T-cell (primary cell): Measurements from ENCODE around the gene RHBDD2. TPM values are rescaled to one million over a fixed set of nuclear protein-coding genes. Genes with fewer than 3 reads are reported as not detected.
"Not testable (repeated sequence)": the region's sequence is repeated elsewhere in the genome, so short reads cannot be mapped to it uniquely, and the experiment has no call there.

Experiments used
- ATAC-seq, 4 experiments: fragments of 200-7000 bp in 3 of 4; fragments of 150-1000 bp in 1 of 4; cut with Tn5 transposase; replicated peaks in 1 of 4; 1 replicate in 3 of 4; 2 replicates in 1 of 4; pipeline ENCODE4 v1.10.0; 2021; ENCODE audit warnings: moderate library complexity in 3 of 4, mild to moderate bottlenecking in 2 of 4, moderate number of reproducible peaks in 1 of 4
- CTCF ChIA-PET, 2 donors: fragments of 300-600 bp; sonication (Branson Sonifier 250); formaldehyde crosslinking; loops; one replicate each; lab custom pipeline; 2022; ENCODE audit warnings: antibody characterized with exemption in 2 of 2; lab: Charles Lee
- POLR2A ChIA-PET, 2 donors: fragments of 300-600 bp; sonication (Branson Sonifier 250); formaldehyde crosslinking; loops; one replicate each; lab custom pipeline; 2022; ENCODE audit warnings: antibody characterized with exemption in 2 of 2; lab: Charles Lee
- DNase-seq, 35 experiments: peaks; one replicate each; pipeline versions ENCODE4 v3.0.0 to v3.0.0-alpha.2; 2013 to 2023
- H3K27ac ChIP-seq: one replicate; pipeline ENCODE4 v1.5.1; 2013; ENCODE audit warnings: low read length
- H3K27me3 ChIP-seq, 2 experiments: replicated peaks in 1 of 2; 1 replicate in 1 of 2; 2 replicates in 1 of 2; pipeline versions ENCODE4 v1.6.1 to v1.7.0; 2013; ENCODE audit warnings: low read length in 1 of 2, mixed read lengths in 1 of 2; ENCODE audit not compliant: control insufficient read depth in 2 of 2, insufficient read depth in 2 of 2; ENCODE audit errors: extremely low read depth in 1 of 2
- H3K36me3 ChIP-seq, 2 donors: 1 replicate in 1 of 2; 2 replicates in 1 of 2; pipeline versions ENCODE4 v1.6.1 to v1.7.0; 2013; ENCODE audit warnings: low read length in 1 of 2; ENCODE audit not compliant: control insufficient read depth in 2 of 2, insufficient read depth in 1 of 2; ENCODE audit errors: extremely low read depth in 1 of 2
- H3K4me1 ChIP-seq, 2 experiments: 1 replicate in 1 of 2; 2 replicates in 1 of 2; pipeline versions ENCODE4 v1.6.1 to v1.7.0; 2013; ENCODE audit warnings: low read length in 2 of 2, mixed read lengths in 1 of 2; ENCODE audit not compliant: insufficient read depth in 2 of 2, control insufficient read depth in 1 of 2; ENCODE audit errors: extremely low read depth in 1 of 2
- H3K4me3 ChIP-seq, 2 donors: 1 replicate in 1 of 2; 2 replicates in 1 of 2; pipeline versions ENCODE4 v1.5.1 to v1.7.0; 2013; ENCODE audit warnings: mild to moderate bottlenecking in 2 of 2, low read length in 1 of 2, moderate library complexity in 1 of 2; ENCODE audit not compliant: control insufficient read depth in 1 of 2; ENCODE audit errors: extremely low read depth in 1 of 2
- H3K9me3 ChIP-seq: 2 replicates; pipeline ENCODE4 v1.7.0; 2013
- H3K27ac Mint-ChIP-seq, 2 donors: one replicate each; pipeline ENCODE4 v1.8.0; 2020 to 2021; ENCODE audit warnings: mild to moderate bottlenecking in 2 of 2, mixed read lengths in 2 of 2
- H3K27me3 Mint-ChIP-seq, 2 donors: one replicate each; pipeline ENCODE4 v1.8.0; 2021 to 2022; ENCODE audit warnings: mixed read lengths in 2 of 2
- H3K36me3 Mint-ChIP-seq: one replicate; pipeline ENCODE4 v1.8.0; 2021; ENCODE audit warnings: mixed read lengths
- H3K4me1 Mint-ChIP-seq, 3 donors: one replicate each; pipeline ENCODE4 v1.8.0; 2020 to 2022; ENCODE audit warnings: mixed read lengths in 3 of 3, mild to moderate bottlenecking in 1 of 3
- H3K4me3 Mint-ChIP-seq, 3 donors: one replicate each; pipeline ENCODE4 v1.8.0; 2020 to 2022; ENCODE audit warnings: mild to moderate bottlenecking in 3 of 3, mixed read lengths in 3 of 3, moderate library complexity in 3 of 3
- H3K9me3 Mint-ChIP-seq, 3 donors: one replicate each; pipeline ENCODE4 v1.8.0; 2020 to 2022; ENCODE audit warnings: mixed read lengths in 3 of 3
- WGBS: methylation state at CpG from one replicate; pipeline ENCODE4 v1.1.5; 2013; ENCODE audit warnings: missing lambda C conversion rate; ENCODE audit not compliant: insufficient coverage; 5-methylcytosine and 5-hydroxymethylcytosine counted together
- total RNA-seq, 35 experiments: library from RNA in 6 of 35; stranded (reverse) in 6 of 35; fragments of 120-200 nt in 1 of 35; gene quantifications; one replicate each; pipeline versions ENCODE4 v1.2.1 to v1.2.4 and lab custom pipeline; 2013 to 2026

RHBDD2 gene
- total RNA-seq, 5 donors from 2014 or later (not counting 1 experiment from before 2014, with no cell fraction given) = 46.7 to 110 (median 59.4) TPM

DNA sequence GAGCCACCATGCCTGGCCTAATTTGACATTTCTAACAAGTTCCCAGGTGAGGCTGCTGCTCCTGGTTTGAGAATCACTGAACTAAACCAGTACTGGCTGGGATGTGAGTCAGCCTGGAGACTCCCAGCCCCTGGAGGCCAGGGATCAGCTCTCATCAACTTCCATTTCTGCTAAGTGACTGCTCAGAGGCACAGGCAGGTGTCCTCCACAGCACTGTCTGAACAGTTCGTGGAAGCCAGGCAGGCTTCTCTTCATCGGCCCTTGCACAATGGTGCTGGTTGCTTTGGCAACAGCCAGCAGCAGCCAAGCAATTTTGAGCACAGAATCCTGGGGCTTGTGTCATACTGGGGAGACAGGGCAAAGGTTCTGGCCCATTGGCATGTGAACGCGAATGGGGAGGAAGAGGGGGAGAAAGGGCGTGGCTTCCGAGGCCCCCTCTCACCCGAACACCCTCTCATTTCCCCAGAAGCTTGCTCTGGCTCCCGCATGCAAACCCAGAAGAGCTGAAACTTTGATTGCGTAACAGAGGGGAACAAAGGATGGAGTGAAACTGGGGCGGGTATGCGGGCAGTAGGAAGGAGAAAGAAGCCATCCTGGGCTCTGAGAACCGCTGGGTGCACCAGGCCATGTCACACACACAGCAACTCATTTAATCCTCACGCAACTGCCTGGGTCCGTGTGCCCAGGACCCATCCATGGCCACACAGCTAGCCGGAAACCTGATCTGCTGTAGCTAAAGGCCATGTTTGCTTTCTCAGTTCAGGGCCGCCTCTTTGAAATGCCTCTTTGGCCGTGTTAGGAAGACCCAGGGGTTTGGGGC is 27.2 kb downstream of the RHBDD2 start:
- Mint-ChIP-seq H3K36me3 (no peaks in the 10 kb centered on the region), H3K9me3 (no peaks in the 10 kb centered on the region), H3K4me1 (no peaks in the 10 kb centered on the region), H3K4me3 (no peak overlapping the region), H3K27ac (no peak overlapping the region), H3K27me3 (no peaks in the 10 kb centered on the region)
- ChIA-PET POLR2A (interaction anchor here (0.5 to 0.6 kb wide), 2 partner anchors 77 to 912 kb away, joined by 4 to 5 read pairs; no protein-coding TSS in a partner anchor), CTCF (no interaction called here)
- H3K4me3 ChIP-seq = no peak overlapping the region
- no peaks in the 10 kb centered on the region for H3K36me3 ChIP-seq
- peak in 1 of 35 experiments; percentile 25 for DNase-seq
- no peak overlapping the region for H3K27ac ChIP-seq
- no peak for ATAC-seq
- H3K27me3 ChIP-seq = peaks cover 0 to 6% of the 10 kb centered on the region in 2 experiments
- no peaks in the 10 kb centered on the region for H3K9me3 ChIP-seq
- 74% methylated on average over 10 of the region's 17 CpGs for WGBS
- no peaks in the 10 kb centered on the region for H3K4me1 ChIP-seq

DNA sequence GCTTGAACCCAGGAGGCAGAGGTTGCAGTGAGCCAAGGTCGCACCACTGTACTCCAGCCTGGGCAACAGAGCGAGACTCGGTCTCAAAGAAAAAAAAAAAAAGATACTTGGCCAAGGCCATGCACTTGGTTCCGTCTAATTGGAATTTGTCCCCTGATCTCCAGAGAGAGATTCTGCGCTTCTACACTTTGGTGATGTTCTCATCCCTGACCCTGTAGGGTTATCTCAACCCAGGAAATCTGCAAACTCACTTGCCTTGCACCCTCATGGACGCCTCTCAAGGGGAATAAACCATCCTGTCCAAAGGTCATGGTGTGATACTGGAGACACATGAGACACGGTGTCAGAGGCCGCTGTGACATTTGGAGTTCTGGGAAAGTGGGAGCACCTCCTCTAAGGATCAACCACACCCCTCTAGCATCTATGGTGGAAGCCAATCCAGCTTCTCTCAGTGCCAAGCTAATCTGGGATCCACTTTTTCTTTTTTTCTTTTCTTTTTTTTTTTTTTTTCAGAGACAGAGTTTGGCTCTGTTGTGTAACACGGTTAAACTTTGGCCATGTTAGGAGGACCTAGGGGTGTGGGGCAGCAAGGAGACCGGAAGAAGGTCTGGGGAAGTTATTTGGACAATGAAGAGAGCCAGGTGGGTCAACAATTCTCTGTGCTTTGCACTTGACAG is 28.3 kb downstream of the RHBDD2 start:
- 100% methylated on average over 5 of the region's 10 CpGs for WGBS
- H3K27me3 ChIP-seq = peaks cover 0 to 3% of the 10 kb centered on the region in 2 experiments
- ATAC-seq (no peak), DNase-seq (no peak)
- H3K4me1 ChIP-seq = no peaks in the 10 kb centered on the region
- H3K4me3 ChIP-seq = no peak overlapping the region
- Mint-ChIP-seq H3K36me3 (no peaks in the 10 kb centered on the region), H3K4me3 (no peak overlapping the region), H3K4me1 (no peaks in the 10 kb centered on the region), H3K27ac (no peak overlapping the region), H3K9me3 (no peaks in the 10 kb centered on the region), H3K27me3 (no peaks in the 10 kb centered on the region)
- POLR2A ChIA-PET = no interaction called here
- no peaks in the 10 kb centered on the region for H3K36me3 ChIP-seq
- H3K9me3 ChIP-seq = no peaks in the 10 kb centered on the region
- CTCF ChIA-PET = no interaction called here
- H3K27ac ChIP-seq = no peak overlapping the region

- H3K27me3 ChIP-seq, H3K36me3 Mint-ChIP-seq, H3K27ac ChIP-seq, POLR2A ChIA-PET, H3K36me3 ChIP-seq, ATAC-seq, H3K4me3 Mint-ChIP-seq, H3K9me3 Mint-ChIP-seq, H3K9me3 ChIP-seq, H3K4me1 Mint-ChIP-seq, H3K4me1 ChIP-seq, H3K4me3 ChIP-seq, H3K27ac Mint-ChIP-seq, DNase-seq, H3K27me3 Mint-ChIP-seq: not testable (repeated sequence)
- no CpG with 5 or more reads among the region's 9 CpGs for WGBS
- CTCF ChIA-PET = interaction anchor here in 1 of 2 donors (0.7 kb wide), 1 partner anchor 385 kb away, joined by 3 read pairs; no protein-coding TSS in a partner anchor
Measured at GRCh38 chr7:75907668-75908039, 28.8 kb downstream of the RHBDD2 start.

DNA sequence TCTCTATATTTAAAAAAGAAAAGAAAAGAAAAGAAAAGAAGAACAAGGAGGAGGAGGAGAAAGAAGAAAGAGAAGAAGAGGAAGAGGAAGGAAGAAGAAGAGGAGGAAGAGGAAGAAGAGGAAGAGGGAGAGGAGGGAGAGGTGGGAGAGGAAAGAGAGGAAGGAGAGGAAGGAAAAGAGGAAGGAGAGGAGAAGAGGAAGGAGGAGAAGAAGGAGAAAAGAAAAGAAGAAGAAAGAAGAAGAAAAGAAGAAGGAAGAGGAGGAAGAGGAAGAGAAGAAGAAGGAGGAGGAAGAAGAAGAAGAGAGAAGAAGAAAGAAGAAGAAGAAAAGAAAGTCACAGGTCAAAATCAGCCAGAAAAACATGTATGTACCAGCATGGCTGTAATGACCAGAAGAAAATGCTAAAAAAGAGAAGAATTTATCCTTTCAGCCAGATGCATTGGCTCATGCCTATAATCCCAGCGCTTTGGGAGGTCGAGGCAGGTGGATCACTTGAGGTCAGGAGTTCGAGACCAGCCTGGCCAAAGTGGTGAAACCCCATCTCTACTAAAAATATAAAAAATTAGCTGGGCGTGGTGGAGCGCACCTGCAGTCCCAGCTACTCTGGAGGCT is 30.8 kb downstream of the RHBDD2 start:
- Mint-ChIP-seq H3K27ac (no peak overlapping the region), H3K4me3 (no peak overlapping the region), H3K36me3 (no peaks in the 10 kb centered on the region), H3K27me3 (no peaks in the 10 kb centered on the region), H3K4me1 (peaks cover 5 to 10% (median 9%) of the 10 kb centered on the region in 3 donors), H3K9me3 (no peaks in the 10 kb centered on the region)
- H3K9me3 ChIP-seq = no peaks in the 10 kb centered on the region
- no peak for ATAC-seq
- H3K27ac ChIP-seq = no peak overlapping the region
- H3K4me1 ChIP-seq = peaks cover 3 to 11% of the 10 kb centered on the region in 2 experiments
- CTCF ChIA-PET = no interaction called here
- peaks cover 0 to 3% of the 10 kb centered on the region in 2 experiments for H3K27me3 ChIP-seq
- no peak for DNase-seq
- no CpG with 5 or more reads among the region's 5 CpGs for WGBS
- no peak overlapping the region for H3K4me3 ChIP-seq
- H3K36me3 ChIP-seq = no peaks in the 10 kb centered on the region
- POLR2A ChIA-PET = no interaction called here

DNA sequence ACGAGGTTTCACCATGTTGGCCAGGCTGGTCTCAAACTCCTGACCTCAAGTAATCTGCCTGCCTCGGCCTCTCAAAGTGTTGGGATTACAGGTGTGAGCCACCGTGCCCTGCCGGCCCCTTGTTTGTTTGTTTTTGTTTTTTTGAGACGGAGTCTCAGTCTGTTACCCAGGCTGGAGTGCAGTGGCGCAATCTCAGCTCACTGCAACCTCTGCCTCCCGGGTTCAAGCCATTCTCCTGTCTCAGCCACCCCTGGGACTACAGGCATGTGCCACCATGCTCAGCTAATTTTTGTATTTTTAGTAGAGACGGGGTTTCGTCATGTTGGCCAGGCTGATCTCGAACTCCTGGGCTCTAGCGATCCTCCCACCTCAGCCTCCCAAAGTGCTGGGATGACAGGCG is 32.4 kb downstream of the RHBDD2 start:
- POLR2A ChIA-PET = interaction anchor here in 1 of 2 donors (0.6 kb wide), 1 partner anchor 398 kb away, joined by 13 read pairs; no protein-coding TSS in a partner anchor
- H3K27ac ChIP-seq, H3K9me3 ChIP-seq, H3K27ac Mint-ChIP-seq, H3K27me3 ChIP-seq, H3K4me3 ChIP-seq, CTCF ChIA-PET, H3K27me3 Mint-ChIP-seq, ATAC-seq, H3K9me3 Mint-ChIP-seq, DNase-seq, H3K36me3 ChIP-seq, H3K4me3 Mint-ChIP-seq, H3K36me3 Mint-ChIP-seq: not testable (repeated sequence)
- peaks cover 12 to 17% (median 16%) of the 10 kb centered on the region in 3 donors for H3K4me1 Mint-ChIP-seq
- WGBS = 90% methylated on average over 5 of the region's 12 CpGs
- H3K4me1 ChIP-seq = peaks cover 3 to 21% of the 10 kb centered on the region in 2 experiments

- Mint-ChIP-seq H3K36me3 (no peaks in the 10 kb centered on the region), H3K9me3 (no peaks in the 10 kb centered on the region), H3K4me3 (peak overlapping the region; percentile 90 to 93 (median 90)), H3K27ac (no peak overlapping the region), H3K27me3 (no peaks in the 10 kb centered on the region), H3K4me1 (peaks cover 17 to 28% (median 22%) of the 10 kb centered on the region in 3 donors)
- peak overlapping the region; percentile 93 for H3K27ac ChIP-seq
- ChIA-PET CTCF (no interaction called here), POLR2A (interaction anchor here (0.7 to 0.8 kb wide), 2 partner anchors 1115 to 1819 kb away, joined by 3 to 5 read pairs; no protein-coding TSS in a partner anchor)
- ATAC-seq (no peak), DNase-seq (no peak)
- no peak overlapping the region for H3K4me3 ChIP-seq
- H3K9me3 ChIP-seq = no peaks in the 10 kb centered on the region
- 100% methylated on average over 2 of the region's 6 CpGs for WGBS
- peaks cover 3 to 37% of the 10 kb centered on the region in 2 experiments for H3K4me1 ChIP-seq
- no peaks in the 10 kb centered on the region for H3K27me3 ChIP-seq
- no peaks in the 10 kb centered on the region for H3K36me3 ChIP-seq
Measured at GRCh38 chr7:75913437-75913836, 34.6 kb downstream of the RHBDD2 start.
